AG04449 (cell line): ENCODE results near the gene OTC.

Experiments used
- CTCF ChIA-PET: fragments of 350-600 bp; formaldehyde crosslinking; extraction: SDS; loops from one replicate; lab custom pipeline; 2021; ENCODE audit warnings: antibody characterized with exemption; lab: Yijun Ruan, JAX
- POLR2A ChIA-PET: fragments of 400-600, 350-600 bp; formaldehyde crosslinking; extraction: SDS; loops from one replicate; lab custom pipeline; 2020; ENCODE audit warnings: antibody characterized with exemption, inconsistent platforms; lab: Yijun Ruan, JAX
- DNase-seq: peaks from one replicate; pipeline ENCODE4 v3.0.0-alpha.2; 2010; ENCODE audit warnings: low read depth, low spot score
- H3K4me3 ChIP-seq: 2 replicates; pipeline ENCODE4 v1.5.1; 2011; ENCODE audit warnings: low read depth, mild to moderate bottlenecking, control low read depth, low read length
- TF ChIP-seq, protein P1 (sequence below): IDR thresholded peaks from one replicate; pipeline ENCODE4 v1.5.1; 2011; ENCODE audit warnings: mild to moderate bottlenecking, moderate library complexity, low read length, control low read depth, inconsistent platforms; ENCODE audit not compliant: insufficient read depth; ENCODE audit errors: missing control alignments

OTC gene

DNA sequence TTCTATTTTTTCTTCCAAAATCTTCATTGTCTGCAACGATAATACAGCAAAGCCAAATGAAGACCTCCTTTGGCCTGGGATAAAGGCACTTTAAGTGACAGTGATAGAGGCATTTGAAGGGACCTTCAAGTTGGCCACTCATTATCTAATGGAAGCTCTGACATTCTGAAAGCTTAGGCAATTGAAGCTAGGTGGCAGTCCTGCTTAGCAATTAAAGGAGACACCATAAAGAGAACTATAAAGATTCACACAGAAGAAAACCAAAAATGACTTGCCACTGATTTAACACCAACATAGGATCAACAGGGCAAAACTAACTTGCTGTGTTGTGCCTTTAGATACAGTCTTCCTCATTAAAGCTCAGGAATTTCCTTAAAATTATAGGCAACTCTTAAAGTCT, 105.7 kb downstream of the OTC start:
- no peak for DNase-seq
- no peak overlapping the region for H3K4me3 ChIP-seq
- TF ChIP-seq, protein P1, sequence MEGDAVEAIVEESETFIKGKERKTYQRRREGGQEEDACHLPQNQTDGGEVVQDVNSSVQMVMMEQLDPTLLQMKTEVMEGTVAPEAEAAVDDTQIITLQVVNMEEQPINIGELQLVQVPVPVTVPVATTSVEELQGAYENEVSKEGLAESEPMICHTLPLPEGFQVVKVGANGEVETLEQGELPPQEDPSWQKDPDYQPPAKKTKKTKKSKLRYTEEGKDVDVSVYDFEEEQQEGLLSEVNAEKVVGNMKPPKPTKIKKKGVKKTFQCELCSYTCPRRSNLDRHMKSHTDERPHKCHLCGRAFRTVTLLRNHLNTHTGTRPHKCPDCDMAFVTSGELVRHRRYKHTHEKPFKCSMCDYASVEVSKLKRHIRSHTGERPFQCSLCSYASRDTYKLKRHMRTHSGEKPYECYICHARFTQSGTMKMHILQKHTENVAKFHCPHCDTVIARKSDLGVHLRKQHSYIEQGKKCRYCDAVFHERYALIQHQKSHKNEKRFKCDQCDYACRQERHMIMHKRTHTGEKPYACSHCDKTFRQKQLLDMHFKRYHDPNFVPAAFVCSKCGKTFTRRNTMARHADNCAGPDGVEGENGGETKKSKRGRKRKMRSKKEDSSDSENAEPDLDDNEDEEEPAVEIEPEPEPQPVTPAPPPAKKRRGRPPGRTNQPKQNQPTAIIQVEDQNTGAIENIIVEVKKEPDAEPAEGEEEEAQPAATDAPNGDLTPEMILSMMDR, result no peak
- ChIA-PET CTCF (no interaction called here), POLR2A (no interaction called here)

- DNase-seq, result no peak
- ChIA-PET POLR2A (no interaction called here), CTCF (no interaction called here)
- TF ChIP-seq, protein P1, result no peak
- no peak overlapping the region for H3K4me3 ChIP-seq
Measured at GRCh38 chrX:38462257-38462656, 109.9 kb downstream of the OTC start.

GRCh38 chrX:38465686-38466085, 113.3 kb downstream of the OTC start:
- CTCF ChIA-PET, result no interaction called here
- POLR2A ChIA-PET, result no interaction called here
- TF ChIP-seq, protein P1, result no peak
- no peak for DNase-seq
- H3K4me3 ChIP-seq, result no peak overlapping the region

GRCh38 chrX:38468563-38469157, 116.3 kb downstream of the OTC start:
- POLR2A ChIA-PET, result no interaction called here
- CTCF ChIA-PET, result no interaction called here
- H3K4me3 ChIP-seq, result no peak overlapping the region

More at GRCh38 chrX:38468563-38469157, 116.3 kb downstream of the OTC start:
- TF ChIP-seq, protein P1, result no peak
- no peak for DNase-seq
